ENCODE measurements around the gene TNIK.

TNIK gene

DNA sequence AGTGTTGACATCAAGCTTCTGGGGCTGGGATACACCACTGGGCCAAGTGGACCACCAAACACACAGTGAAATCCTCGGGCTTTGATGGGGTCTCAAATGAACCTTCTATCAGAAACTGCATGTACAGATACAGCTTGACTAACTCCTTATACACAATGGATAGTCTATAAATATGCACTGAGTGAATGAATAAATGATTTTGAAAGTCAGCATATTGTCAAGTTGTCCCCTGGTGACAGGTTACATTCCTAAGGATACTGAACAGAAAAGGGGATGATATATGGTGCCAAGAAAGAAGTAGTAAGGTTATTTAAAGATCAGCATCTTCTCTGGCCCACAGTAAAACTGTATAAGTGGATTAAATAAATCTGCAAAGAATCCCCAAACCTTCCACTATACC lies 274.2 kb downstream of the TNIK start:
- Histone ChIP-seq H3K27ac (no peak overlapping the region), H3K4me1 (no peaks in the 10 kb centered on the region), H3K9me3 (ENCODE audit: control insufficient read depth, low read length) (no peaks in the 10 kb centered on the region), H3K9ac (no peak overlapping the region), H3K79me2 (no peaks in the 10 kb centered on the region), H2AFZ (no peak overlapping the region), H3K36me3 (ENCODE audit: control insufficient read depth, insufficient read depth, low read length) (no peaks in the 10 kb centered on the region), H3K4me2 (ENCODE audit: low read length) (no peak overlapping the region), H3K27me3 (ENCODE audit: control insufficient read depth, insufficient read depth, low read length) (no peaks in the 10 kb centered on the region), H3K4me3 (ENCODE audit: low read depth, low read length) (no peak overlapping the region)
- TF ChIP-seq, protein P1, sequence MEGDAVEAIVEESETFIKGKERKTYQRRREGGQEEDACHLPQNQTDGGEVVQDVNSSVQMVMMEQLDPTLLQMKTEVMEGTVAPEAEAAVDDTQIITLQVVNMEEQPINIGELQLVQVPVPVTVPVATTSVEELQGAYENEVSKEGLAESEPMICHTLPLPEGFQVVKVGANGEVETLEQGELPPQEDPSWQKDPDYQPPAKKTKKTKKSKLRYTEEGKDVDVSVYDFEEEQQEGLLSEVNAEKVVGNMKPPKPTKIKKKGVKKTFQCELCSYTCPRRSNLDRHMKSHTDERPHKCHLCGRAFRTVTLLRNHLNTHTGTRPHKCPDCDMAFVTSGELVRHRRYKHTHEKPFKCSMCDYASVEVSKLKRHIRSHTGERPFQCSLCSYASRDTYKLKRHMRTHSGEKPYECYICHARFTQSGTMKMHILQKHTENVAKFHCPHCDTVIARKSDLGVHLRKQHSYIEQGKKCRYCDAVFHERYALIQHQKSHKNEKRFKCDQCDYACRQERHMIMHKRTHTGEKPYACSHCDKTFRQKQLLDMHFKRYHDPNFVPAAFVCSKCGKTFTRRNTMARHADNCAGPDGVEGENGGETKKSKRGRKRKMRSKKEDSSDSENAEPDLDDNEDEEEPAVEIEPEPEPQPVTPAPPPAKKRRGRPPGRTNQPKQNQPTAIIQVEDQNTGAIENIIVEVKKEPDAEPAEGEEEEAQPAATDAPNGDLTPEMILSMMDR (IDR thresholded peaks at IDR 0.05) = no peak

DNA sequence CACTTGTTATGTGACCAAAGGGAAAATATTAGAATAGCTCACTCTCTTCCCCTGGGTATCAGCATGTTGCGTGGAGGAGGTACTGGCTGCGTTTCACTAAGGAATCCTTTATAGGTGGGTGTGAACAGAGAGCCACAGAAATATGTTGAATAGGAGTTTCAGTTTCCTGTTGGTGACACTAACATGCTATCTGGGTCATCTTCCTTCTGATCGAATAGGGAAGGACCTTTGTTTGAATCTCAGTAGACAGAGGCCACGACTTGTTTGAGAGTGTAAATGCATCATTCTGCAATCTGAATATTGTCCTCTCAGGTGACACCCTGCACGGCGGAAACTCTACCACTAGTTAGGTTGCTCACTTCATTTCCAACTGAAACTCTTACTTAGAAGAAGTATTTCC lies 275.8 kb downstream of the TNIK start:
- Histone ChIP-seq H3K36me3 (ENCODE audit: control insufficient read depth, insufficient read depth, low read length) (no peaks in the 10 kb centered on the region), H2AFZ (no peak overlapping the region), H3K4me3 (ENCODE audit: low read depth, low read length) (no peak overlapping the region), H3K9ac (no peak overlapping the region), H3K27ac (no peak overlapping the region), H3K27me3 (ENCODE audit: control insufficient read depth, insufficient read depth, low read length) (no peaks in the 10 kb centered on the region), H3K9me3 (ENCODE audit: control insufficient read depth, low read length) (no peaks in the 10 kb centered on the region), H3K4me1 (no peaks in the 10 kb centered on the region), H3K4me2 (ENCODE audit: low read length) (no peak overlapping the region), H3K79me2 (no peaks in the 10 kb centered on the region)
- TF ChIP-seq, protein P1 (IDR thresholded peaks at IDR 0.05) = no peak

DNA sequence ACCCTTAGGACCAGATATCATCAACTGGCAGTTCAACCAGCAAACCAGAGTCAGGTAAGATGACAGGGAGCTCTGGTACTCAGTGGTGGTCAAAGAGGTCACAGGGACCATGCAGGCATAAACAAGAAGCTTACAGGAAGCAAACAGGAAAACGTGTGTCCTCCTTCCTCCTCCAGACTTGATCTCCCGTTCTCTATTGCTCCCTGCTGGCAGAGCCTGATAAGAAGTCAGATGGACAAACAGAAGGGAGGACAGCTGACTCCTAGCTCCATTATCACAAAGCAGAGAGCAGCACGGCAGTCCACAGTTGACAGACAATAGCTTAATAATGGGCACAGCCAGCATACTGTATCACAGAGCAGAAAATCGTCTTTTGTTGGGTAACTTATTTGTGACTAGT lies 277.2 kb downstream of the TNIK start:
- Histone ChIP-seq H3K9me3 (ENCODE audit: control insufficient read depth, low read length) (no peaks in the 10 kb centered on the region), H3K9ac (no peak overlapping the region), H3K27ac (no peak overlapping the region)

DNA sequence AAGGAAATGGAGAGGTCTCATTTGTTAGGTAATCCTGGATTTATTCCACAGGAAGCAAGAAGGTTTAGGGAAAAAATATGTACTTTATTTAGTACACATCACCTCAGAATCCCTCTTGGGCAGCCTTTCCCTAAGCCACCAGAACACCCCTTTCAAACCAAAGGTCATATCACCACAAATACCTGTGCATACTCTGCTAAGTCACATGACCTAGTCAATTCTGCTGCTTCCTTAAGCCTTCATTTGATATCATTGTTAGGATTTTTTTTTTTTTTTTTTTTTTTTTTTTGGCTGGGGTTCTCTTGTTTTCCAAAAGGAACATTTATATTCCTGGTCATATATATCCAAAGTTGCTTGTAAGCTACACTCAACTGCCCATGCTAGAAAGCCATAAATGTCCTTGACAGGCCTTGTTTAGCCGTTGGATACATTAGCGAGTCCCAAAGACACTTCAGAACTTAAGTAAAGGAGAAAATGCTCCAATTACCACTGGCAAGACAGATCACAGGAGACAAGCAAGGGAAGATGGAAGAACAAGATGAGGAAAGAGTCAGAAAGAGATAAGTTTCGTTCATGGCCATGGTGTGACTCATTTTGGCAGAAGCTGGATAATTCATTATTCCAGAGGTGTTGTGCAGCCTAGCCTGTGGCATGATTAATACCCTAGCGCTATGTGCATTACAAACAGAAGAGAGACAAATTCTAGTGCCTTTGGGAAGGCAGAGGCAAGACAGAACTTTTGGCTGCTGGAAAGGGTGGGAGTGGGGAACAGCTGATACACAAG lies 278.1 kb downstream of the TNIK start:
- Histone ChIP-seq H3K27ac (no peak overlapping the region), H2AFZ (no peak overlapping the region), H3K4me1 (no peaks in the 10 kb centered on the region), H3K4me3 (ENCODE audit: low read depth, low read length) (no peak overlapping the region), H3K9me3 (ENCODE audit: control insufficient read depth, low read length) (no peaks in the 10 kb centered on the region), H3K36me3 (ENCODE audit: control insufficient read depth, insufficient read depth, low read length) (no peaks in the 10 kb centered on the region), H3K9ac (no peak overlapping the region), H3K27me3 (ENCODE audit: control insufficient read depth, insufficient read depth, low read length) (no peaks in the 10 kb centered on the region), H3K79me2 (no peaks in the 10 kb centered on the region), H3K4me2 (ENCODE audit: low read length) (no peak overlapping the region)
- TF ChIP-seq, protein P1 (IDR thresholded peaks at IDR 0.05) = no peak

More for the DNA sequence above, 277.2 kb downstream of the TNIK start:
- Histone ChIP-seq H3K27me3 (ENCODE audit: control insufficient read depth, insufficient read depth, low read length) (no peaks in the 10 kb centered on the region), H3K4me1 (no peaks in the 10 kb centered on the region), H2AFZ (no peak overlapping the region), H3K79me2 (no peaks in the 10 kb centered on the region), H3K36me3 (ENCODE audit: control insufficient read depth, insufficient read depth, low read length) (no peaks in the 10 kb centered on the region), H3K4me2 (ENCODE audit: low read length) (no peak overlapping the region), H3K4me3 (ENCODE audit: low read depth, low read length) (no peak overlapping the region)
- TF ChIP-seq, protein P1 (IDR thresholded peaks at IDR 0.05) = no peak

DNA sequence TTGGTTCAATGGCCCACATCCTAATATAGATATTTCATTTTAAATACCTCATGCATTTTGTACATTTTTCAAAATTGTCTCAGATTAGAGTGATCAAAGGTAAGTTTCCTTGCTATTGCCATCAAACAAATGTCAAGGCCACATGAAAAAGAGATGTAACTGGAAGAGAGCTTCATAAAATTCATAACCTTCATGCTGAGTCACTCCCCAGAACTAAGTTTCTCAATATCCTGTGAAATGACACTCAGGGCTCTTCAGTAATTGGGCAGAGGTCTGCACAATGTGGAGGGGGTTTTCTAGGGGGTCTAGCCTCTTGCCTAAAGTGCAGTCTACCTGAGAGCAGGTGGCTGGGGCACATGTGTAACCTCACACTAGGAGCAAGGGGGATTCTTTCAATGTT lies 281.5 kb downstream of the TNIK start:
- H3K27me3 ChIP-seq (ENCODE audit: control insufficient read depth, insufficient read depth, low read length) = no peaks in the 10 kb centered on the region
- H3K4me1 ChIP-seq = no peaks in the 10 kb centered on the region
- TF ChIP-seq, protein P1 (IDR thresholded peaks at IDR 0.05) = no peak
- no peak overlapping the region for H2AFZ ChIP-seq
- no peaks in the 10 kb centered on the region for H3K79me2 ChIP-seq
- H3K9me3 ChIP-seq (ENCODE audit: control insufficient read depth, low read length) = no peaks in the 10 kb centered on the region
- H3K4me2 ChIP-seq (ENCODE audit: low read length) = no peak overlapping the region
- H3K9ac ChIP-seq = no peak overlapping the region
- H3K4me3 ChIP-seq (ENCODE audit: low read depth, low read length) = no peak overlapping the region
- no peaks in the 10 kb centered on the region for H3K36me3 ChIP-seq (ENCODE audit: control insufficient read depth, insufficient read depth, low read length)
- H3K27ac ChIP-seq = no peak overlapping the region
